IPS DF 6.9 (cell line): ENCODE measurements around the gene BICRA.

Experiments used
- DNase-seq: peaks from one replicate; pipeline ENCODE4 v3.0.0-alpha.2; 2013; ENCODE audit warnings: low read depth, low spot score
- H3K27ac ChIP-seq: one replicate; pipeline ENCODE4 v1.5.1; 2013; ENCODE audit warnings: low read length, control low read depth
- H3K27me3 ChIP-seq: 2 replicates; pipeline ENCODE4 v1.6.1; 2013; ENCODE audit warnings: mild to moderate bottlenecking, low read length; ENCODE audit not compliant: control insufficient read depth, insufficient read depth
- H3K36me3 ChIP-seq: 2 replicates; pipeline ENCODE4 v1.6.1; 2013; ENCODE audit warnings: low read length; ENCODE audit not compliant: control insufficient read depth, insufficient read depth
- H3K4me1 ChIP-seq: 2 replicates; pipeline ENCODE4 v1.6.1; 2013; ENCODE audit warnings: low read length; ENCODE audit not compliant: control insufficient read depth, insufficient read depth
- H3K4me3 ChIP-seq: 2 replicates; pipeline ENCODE4 v1.5.1; 2013; ENCODE audit warnings: mild to moderate bottlenecking, low read length
- H3K9me3 ChIP-seq: 2 replicates; pipeline ENCODE4 v1.6.1; 2013; ENCODE audit warnings: low read length, inconsistent platforms; ENCODE audit not compliant: control insufficient read depth, insufficient read depth
- WGBS: extraction: QIAGEN DNeasy Blood & Tissue Kit; methylation state at CpG from one replicate; pipeline ENCODE4 v1.1.7; 2013; ENCODE audit warnings: mixed read lengths, missing lambda C conversion rate; ENCODE audit not compliant: insufficient read length, insufficient coverage; 5-methylcytosine and 5-hydroxymethylcytosine counted together

Gene BICRA

GRCh38 chr19:47693489-47693888 lies 84.6 kb downstream of the BICRA start:
- Histone ChIP-seq H3K9me3 (no peaks in the 10 kb centered on the region), H3K4me1 (no peaks in the 10 kb centered on the region; the same call in 1 of the 2 replicates)
- no CpG with 5 or more reads among the region's 17 CpGs for WGBS

GRCh38 chr19:47693903-47694302 lies 85.0 kb downstream of the BICRA start:
- Histone ChIP-seq H3K9me3 (no peaks in the 10 kb centered on the region), H3K27me3 (no peaks in the 10 kb centered on the region), H3K4me3 (no peak overlapping the region), H3K36me3 (peaks cover 10% of the 10 kb centered on the region), H3K4me1 (no peaks in the 10 kb centered on the region; the same call in 1 of the 2 replicates), H3K27ac (no peak overlapping the region)
- no CpG with 5 or more reads among the region's 14 CpGs for WGBS
- no peak for DNase-seq

More at GRCh38 chr19:47693489-47693888, 84.6 kb downstream of the BICRA start:
- peaks cover 6% of the 10 kb centered on the region; the same call in 1 of the 2 replicates for H3K36me3 ChIP-seq
- no peaks in the 10 kb centered on the region for H3K27me3 ChIP-seq
- H3K4me3 ChIP-seq = no peak overlapping the region
- H3K27ac ChIP-seq = no peak overlapping the region
- DNase-seq = no peak

- Histone ChIP-seq H3K27ac (no peak overlapping the region), H3K27me3 (no peaks in the 10 kb centered on the region), H3K4me1 (no peaks in the 10 kb centered on the region; the same call in 1 of the 2 replicates), H3K36me3 (peaks cover 11% of the 10 kb centered on the region), H3K9me3 (no peaks in the 10 kb centered on the region), H3K4me3 (no peak overlapping the region)
- no CpG with 5 or more reads among the region's 28 CpGs for WGBS
- DNase-seq = no peak
These were observed 85.7 kb downstream of the BICRA start for GRCh38 chr19:47694466-47695273.

- Histone ChIP-seq H3K9me3 (no peaks in the 10 kb centered on the region), H3K36me3 (peaks cover 11% of the 10 kb centered on the region), H3K4me3 (no peak overlapping the region), H3K4me1 (no peaks in the 10 kb centered on the region; the same call in 1 of the 2 replicates), H3K27ac (no peak overlapping the region), H3K27me3 (no peaks in the 10 kb centered on the region)
- DNase-seq = no peak
- no CpG with 5 or more reads among the region's 26 CpGs for WGBS
These were observed 86.8 kb downstream of the BICRA start for GRCh38 chr19:47695533-47696262.

GRCh38 chr19:47696635-47697034 lies 87.7 kb downstream of the BICRA start:
- no peaks in the 10 kb centered on the region for H3K27me3 ChIP-seq
- no peaks in the 10 kb centered on the region for H3K9me3 ChIP-seq
- H3K4me1 ChIP-seq = no peaks in the 10 kb centered on the region; the same call in 1 of the 2 replicates
- no peak overlapping the region for H3K27ac ChIP-seq
- WGBS = no CpG with 5 or more reads among the region's 8 CpGs
- peaks cover 18% of the 10 kb centered on the region for H3K36me3 ChIP-seq
- no peak overlapping the region for H3K4me3 ChIP-seq
- no peak for DNase-seq

- no CpG with 5 or more reads among the region's 21 CpGs for WGBS
- Histone ChIP-seq H3K4me1 (no peaks in the 10 kb centered on the region; the same call in 1 of the 2 replicates), H3K27me3 (no peaks in the 10 kb centered on the region), H3K27ac (no peak overlapping the region), H3K4me3 (no peak overlapping the region), H3K9me3 (no peaks in the 10 kb centered on the region), H3K36me3 (peaks cover 27% of the 10 kb centered on the region)
- DNase-seq = peak; percentile 85
These were observed 89.1 kb downstream of the BICRA start for GRCh38 chr19:47697863-47698609.

- no peak for DNase-seq
- WGBS = no CpG with 5 or more reads among the region's 46 CpGs
- Histone ChIP-seq H3K9me3 (no peaks in the 10 kb centered on the region), H3K27ac (no peak overlapping the region), H3K4me3 (no peak overlapping the region), H3K27me3 (no peaks in the 10 kb centered on the region), H3K4me1 (no peaks in the 10 kb centered on the region), H3K36me3 (peaks cover 27% of the 10 kb centered on the region)
These were observed 89.9 kb downstream of the BICRA start for GRCh38 chr19:47698631-47699359.

- no CpG with 5 or more reads among the region's 9 CpGs for WGBS
- H3K27ac ChIP-seq = no peak overlapping the region
- no peak for DNase-seq
These were observed 90.5 kb downstream of the BICRA start for GRCh38 chr19:47699360-47699917.

GRCh38 chr19:47700934-47701716 lies 92.2 kb downstream of the BICRA start:
- no peaks in the 10 kb centered on the region for H3K9me3 ChIP-seq
- H3K4me3 ChIP-seq = no peak overlapping the region
- peaks cover 24% of the 10 kb centered on the region for H3K36me3 ChIP-seq
- H3K27me3 ChIP-seq = no peaks in the 10 kb centered on the region
- no CpG with 5 or more reads among the region's 43 CpGs for WGBS
- no peak for DNase-seq
- H3K4me1 ChIP-seq = no peaks in the 10 kb centered on the region
- no peak overlapping the region for H3K27ac ChIP-seq

More at GRCh38 chr19:47699360-47699917, 90.5 kb downstream of the BICRA start:
- no peaks in the 10 kb centered on the region for H3K27me3 ChIP-seq
- no peak overlapping the region for H3K4me3 ChIP-seq
- peaks cover 27% of the 10 kb centered on the region for H3K36me3 ChIP-seq
- no peaks in the 10 kb centered on the region for H3K9me3 ChIP-seq
- H3K4me1 ChIP-seq = no peaks in the 10 kb centered on the region
